HepG2 (cell line): Measurements from ENCODE around the gene SMAD7. TPM values are rescaled to one million over a fixed set of nuclear protein-coding genes. Genes with fewer than 3 reads are reported as not detected.

Experiments used
- BCL3 ChIP-seq: sonication (generic); formaldehyde crosslinking; IDR thresholded peaks from 2 replicates; pipeline ENCODE4 v1.5.1; 2020; ENCODE audit warnings: mild to moderate bottlenecking, missing genetic modification reagents, moderate library complexity
- CCAR2 ChIP-seq: fragments of 200-400 bp; formaldehyde crosslinking; optimal IDR thresholded peaks from 2 replicates; pipeline ENCODE3; 2018; ENCODE audit warnings: low read depth, mild to moderate bottlenecking, low read length, moderate library complexity
- ETV5 ChIP-seq: IDR thresholded peaks from 2 replicates; pipeline ENCODE4 v1.6.1; 2018; ENCODE audit warnings: missing biosample characterization, missing genetic modification reagents, inconsistent platforms, borderline replicate concordance
- FOXA1 ChIP-seq, 2 experiments: fragments of 450-650 bp in 1 of 2; sonication (generic) in 1 of 2; formaldehyde crosslinking in 1 of 2; IDR thresholded peaks; 2 replicates each; pipeline versions ENCODE4 v1.4.0 to v1.6.1; 2016 to 2020; ENCODE audit warnings: missing genetic modification reagents in 1 of 2
- FOXA3 ChIP-seq: IDR thresholded peaks from 2 replicates; pipeline ENCODE4 v1.6.1; 2016; ENCODE audit warnings: missing genetic modification reagents, missing compliant biosample characterization
- ISL2 ChIP-seq: sonication (generic); formaldehyde crosslinking; IDR thresholded peaks from 2 replicates; pipeline ENCODE4 v1.5.0; 2020; ENCODE audit warnings: missing genetic modification reagents
- NR3C1 ChIP-seq: sonication (generic); formaldehyde crosslinking; IDR thresholded peaks from 2 replicates; pipeline ENCODE4 v1.4.0; 2020; ENCODE audit warnings: missing genetic modification reagents
- PAWR ChIP-seq: sonication (generic); formaldehyde crosslinking; IDR thresholded peaks from 2 replicates; pipeline ENCODE4 v1.4.0; 2020; ENCODE audit warnings: missing genetic modification reagents, mild to moderate bottlenecking, borderline replicate concordance
- RARG ChIP-seq: sonication (generic); formaldehyde crosslinking; IDR thresholded peaks from 2 replicates; pipeline ENCODE4 v1.4.0; 2020; ENCODE audit warnings: low read depth, mild to moderate bottlenecking, missing genetic modification reagents
- ZFP36 ChIP-seq: fragments of 150-350 bp; IDR thresholded peaks from 2 replicates; pipeline ENCODE4 v1.6.1; 2018; ENCODE audit warnings: borderline replicate concordance, low read length, low read depth; ENCODE audit not compliant: partially characterized antibody
- ZKSCAN5 ChIP-seq: sonication (generic); formaldehyde crosslinking; IDR thresholded peaks from 2 replicates; pipeline ENCODE4 v1.5.1; 2020; ENCODE audit warnings: mild to moderate bottlenecking, missing genetic modification reagents
- ZMYM2 ChIP-seq: sonication (generic); formaldehyde crosslinking; IDR thresholded peaks from 2 replicates; pipeline ENCODE4 v1.8.0; 2022; ENCODE audit warnings: mild to moderate bottlenecking, missing genetic modification reagents
- ZNF20 ChIP-seq: sonication (generic); formaldehyde crosslinking; IDR thresholded peaks from 2 replicates; pipeline ENCODE4 v1.4.0; 2020; ENCODE audit warnings: mild to moderate bottlenecking, moderate library complexity, missing genetic modification reagents
- ZNF24 ChIP-seq: fragments of 450-650 bp; IDR thresholded peaks from 2 replicates; pipeline ENCODE4 v1.6.1; 2017; ENCODE audit warnings: antibody characterized with exemption, mild to moderate bottlenecking
- ZNF562 ChIP-seq: sonication (generic); formaldehyde crosslinking; IDR thresholded peaks from 2 replicates; pipeline ENCODE4 v1.8.0; 2022; ENCODE audit warnings: missing genetic modification reagents, borderline replicate concordance
- ZNF746 ChIP-seq: sonication (generic); formaldehyde crosslinking; IDR thresholded peaks from 2 replicates; pipeline ENCODE4 v1.8.0; 2022; ENCODE audit warnings: mild to moderate bottlenecking, missing genetic modification reagents
- ZSCAN21 ChIP-seq: sonication (generic); formaldehyde crosslinking; IDR thresholded peaks from 2 replicates; pipeline ENCODE4 v1.8.0; 2022; ENCODE audit warnings: mild to moderate bottlenecking, missing genetic modification reagents, moderate library complexity, borderline replicate concordance
- polyA plus RNA-seq, 8 experiments: library from polyadenylated mRNA; depleted of rRNA in 3 of 8; stranded (reverse) in 7 of 8; unstranded in 1 of 8; fragments of >200 nt; fragmentation: Illumina TruSeq in 4 of 8; extraction: Trizol in 4 of 8; gene quantifications; 2 replicates each; pipeline versions ENCODE4 v1.2.1 to v1.2.3, GENCODE V29; 2011 to 2016; ENCODE audit warnings: low read depth in 4 of 8, missing spikeins in 1 of 8, mixed read lengths in 1 of 8; ENCODE audit not compliant: insufficient read depth in 1 of 8
- total RNA-seq, 5 experiments: library from RNA; depleted of rRNA; stranded (reverse); fragments of >200 nt; fragmentation: Illumina TruSeq; extraction: Trizol; gene quantifications; 2 replicates each; pipeline ENCODE4 v1.2.3, GENCODE V29; 2016; ENCODE audit warnings: low read depth in 1 of 5
- TF ChIP-seq, protein P1 (sequence below): sonication (generic); formaldehyde crosslinking; IDR thresholded peaks from 2 replicates; pipeline ENCODE4 v1.9.0; 2021; ENCODE audit warnings: missing genetic modification reagents, borderline replicate concordance
- TF ChIP-seq, protein P2 (sequence below): sonication (generic); formaldehyde crosslinking; IDR thresholded peaks from 2 replicates; pipeline ENCODE4 v1.4.0; 2020; ENCODE audit warnings: missing genetic modification reagents
- TF ChIP-seq, protein P3 (sequence below): sonication (generic); formaldehyde crosslinking; IDR thresholded peaks from 2 replicates; pipeline ENCODE4 v1.8.0; 2022; ENCODE audit warnings: low read depth, missing genetic modification reagents
- TF ChIP-seq, protein P4 (sequence below): IDR thresholded peaks from 2 replicates; pipeline ENCODE4 v1.6.1; 2016; ENCODE audit warnings: mild to moderate bottlenecking, missing biosample characterization, missing genetic modification reagents
- TF ChIP-seq, protein P5 (sequence below): IDR thresholded peaks from 2 replicates; pipeline ENCODE4 v1.6.1; 2012; ENCODE audit warnings: inconsistent platforms

The SMAD7 gene
- total and polyA plus RNA-seq, 2 of the 13 experiments (the other 11 are each of a cell fraction or from before 2014, with no cell fraction given), result 17.4 to 24.7 TPM

DNA sequence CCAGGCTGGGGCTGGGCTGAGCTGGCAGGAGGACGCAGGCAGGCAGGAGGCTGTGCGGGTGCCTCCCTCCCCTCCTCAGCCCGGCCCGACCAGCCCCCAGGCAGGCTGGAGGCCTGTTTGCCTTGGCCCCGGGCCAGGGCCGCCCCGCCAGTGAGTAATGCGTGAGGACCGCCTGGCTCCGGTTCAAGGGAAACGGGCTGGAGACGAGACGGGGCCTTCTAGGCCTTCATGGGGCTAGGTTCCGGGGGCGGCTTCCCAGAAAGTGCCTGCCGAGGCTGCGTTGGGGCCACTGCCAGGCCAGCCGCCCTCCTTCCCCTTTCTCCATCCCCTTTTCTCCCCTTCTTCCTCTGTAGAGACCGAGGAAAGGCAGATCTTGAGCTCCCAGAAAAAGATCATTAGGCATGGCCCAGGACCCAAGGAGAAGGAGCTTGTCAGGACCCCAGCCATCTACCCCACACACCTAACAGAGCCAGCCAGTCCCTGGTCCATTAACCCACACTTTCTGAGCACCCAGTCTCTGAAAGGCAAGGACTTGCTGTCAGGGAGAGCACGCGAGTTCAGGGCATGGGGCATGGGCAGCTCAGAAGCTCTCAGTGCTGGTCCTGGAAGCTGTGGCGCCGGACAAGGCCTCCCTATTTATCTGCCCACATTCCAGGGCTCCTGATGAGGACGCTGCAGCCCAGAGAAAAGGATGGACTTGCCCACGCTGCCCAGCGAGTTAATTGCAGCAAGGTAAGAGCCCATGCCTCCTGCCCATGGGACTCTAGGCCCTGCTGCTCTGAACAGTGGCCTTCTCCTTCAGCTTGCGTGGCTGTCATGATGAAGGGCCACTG is 48.5 kb downstream of the SMAD7 start (continued):
- TF ChIP-seq, protein P1, sequence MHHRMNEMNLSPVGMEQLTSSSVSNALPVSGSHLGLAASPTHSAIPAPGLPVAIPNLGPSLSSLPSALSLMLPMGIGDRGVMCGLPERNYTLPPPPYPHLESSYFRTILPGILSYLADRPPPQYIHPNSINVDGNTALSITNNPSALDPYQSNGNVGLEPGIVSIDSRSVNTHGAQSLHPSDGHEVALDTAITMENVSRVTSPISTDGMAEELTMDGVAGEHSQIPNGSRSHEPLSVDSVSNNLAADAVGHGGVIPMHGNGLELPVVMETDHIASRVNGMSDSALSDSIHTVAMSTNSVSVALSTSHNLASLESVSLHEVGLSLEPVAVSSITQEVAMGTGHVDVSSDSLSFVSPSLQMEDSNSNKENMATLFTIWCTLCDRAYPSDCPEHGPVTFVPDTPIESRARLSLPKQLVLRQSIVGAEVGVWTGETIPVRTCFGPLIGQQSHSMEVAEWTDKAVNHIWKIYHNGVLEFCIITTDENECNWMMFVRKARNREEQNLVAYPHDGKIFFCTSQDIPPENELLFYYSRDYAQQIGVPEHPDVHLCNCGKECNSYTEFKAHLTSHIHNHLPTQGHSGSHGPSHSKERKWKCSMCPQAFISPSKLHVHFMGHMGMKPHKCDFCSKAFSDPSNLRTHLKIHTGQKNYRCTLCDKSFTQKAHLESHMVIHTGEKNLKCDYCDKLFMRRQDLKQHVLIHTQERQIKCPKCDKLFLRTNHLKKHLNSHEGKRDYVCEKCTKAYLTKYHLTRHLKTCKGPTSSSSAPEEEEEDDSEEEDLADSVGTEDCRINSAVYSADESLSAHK (CRISPR knock-in tag), result no peak
- TF ChIP-seq, protein P2, sequence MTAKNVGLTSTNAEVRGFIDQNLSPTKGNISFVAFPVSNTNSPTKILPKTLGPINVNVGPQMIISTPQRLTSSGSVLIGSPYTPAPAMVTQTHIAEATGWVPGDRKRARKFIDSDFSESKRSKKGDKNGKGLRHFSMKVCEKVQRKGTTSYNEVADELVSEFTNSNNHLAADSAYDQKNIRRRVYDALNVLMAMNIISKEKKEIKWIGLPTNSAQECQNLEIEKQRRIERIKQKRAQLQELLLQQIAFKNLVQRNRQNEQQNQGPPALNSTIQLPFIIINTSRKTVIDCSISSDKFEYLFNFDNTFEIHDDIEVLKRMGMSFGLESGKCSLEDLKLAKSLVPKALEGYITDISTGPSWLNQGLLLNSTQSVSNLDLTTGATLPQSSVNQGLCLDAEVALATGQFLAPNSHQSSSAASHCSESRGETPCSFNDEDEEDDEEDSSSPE, result peak; percentile 57
- TF ChIP-seq ZKSCAN5 (CRISPR knock-in tag) (0 out of 2 replicates have a peak, but pooled peaks have one; percentile 11), BCL3 (CRISPR knock-in tag) (peak; percentile 65), CCAR2 (no peak), ZMYM2 (CRISPR knock-in tag) (no peak), NR3C1 (CRISPR knock-in tag) (no peak), ZNF24 (no peak), ZFP36 (no peak), FOXA1 (IDR thresholded peaks at IDR 0.05) (no peak), FOXA1 (CRISPR knock-in tag; IDR thresholded peaks at IDR 0.05) (peak; percentile 99), ZNF20 (CRISPR knock-in tag) (no peak), RARG (CRISPR knock-in tag) (no peak), ISL2 (CRISPR knock-in tag) (peak; percentile 58; the same call in 1 of the 2 replicates), PAWR (CRISPR knock-in tag) (no peak), ZNF562 (no peak), ZSCAN21 (CRISPR knock-in tag) (no peak), ZNF746 (CRISPR knock-in tag) (peak; percentile 96), ETV5 (CRISPR knock-in tag) (peak; percentile 79; the same call in 1 of the 2 replicates), FOXA3 (CRISPR knock-in tag) (peak; percentile 98)
- TF ChIP-seq, protein P3, sequence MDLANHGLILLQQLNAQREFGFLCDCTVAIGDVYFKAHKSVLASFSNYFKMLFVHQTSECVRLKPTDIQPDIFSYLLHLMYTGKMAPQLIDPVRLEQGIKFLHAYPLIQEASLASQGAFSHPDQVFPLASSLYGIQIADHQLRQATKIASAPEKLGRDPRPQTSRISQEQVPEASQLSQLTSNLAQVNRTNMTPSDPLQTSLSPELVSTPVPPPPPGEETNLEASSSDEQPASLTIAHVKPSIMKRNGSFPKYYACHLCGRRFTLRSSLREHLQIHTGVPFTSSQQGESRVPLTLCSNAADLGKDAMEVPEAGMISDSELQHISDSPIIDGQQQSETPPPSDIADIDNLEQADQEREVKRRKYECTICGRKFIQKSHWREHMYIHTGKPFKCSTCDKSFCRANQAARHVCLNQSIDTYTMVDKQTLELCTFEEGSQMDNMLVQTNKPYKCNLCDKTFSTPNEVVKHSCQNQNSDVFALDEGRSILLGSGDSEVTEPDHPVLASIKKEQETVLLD, result no peak
- TF ChIP-seq, protein P4, sequence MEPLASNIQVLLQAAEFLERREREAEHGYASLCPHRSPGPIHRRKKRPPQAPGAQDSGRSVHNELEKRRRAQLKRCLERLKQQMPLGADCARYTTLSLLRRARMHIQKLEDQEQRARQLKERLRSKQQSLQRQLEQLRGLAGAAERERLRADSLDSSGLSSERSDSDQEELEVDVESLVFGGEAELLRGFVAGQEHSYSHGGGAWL (CRISPR knock-in tag), result peak; percentile 33; the same call in 1 of the 2 replicates
- TF ChIP-seq, protein P5, sequence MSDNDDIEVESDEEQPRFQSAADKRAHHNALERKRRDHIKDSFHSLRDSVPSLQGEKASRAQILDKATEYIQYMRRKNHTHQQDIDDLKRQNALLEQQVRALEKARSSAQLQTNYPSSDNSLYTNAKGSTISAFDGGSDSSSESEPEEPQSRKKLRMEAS, result peak; percentile 65; the same call in 1 of the 2 replicates
